Measurements from ENCODE around the gene SLC35E3.
"Not testable (repeated sequence)": the region's sequence is repeated elsewhere in the genome, so short reads cannot be mapped to it uniquely, and the experiment has no call there.

Gene SLC35E3

GRCh38 chr12:68798882-68799234 lies 52.9 kb downstream of the SLC35E3 start:
- FAIRE-seq, result no peak

DNA sequence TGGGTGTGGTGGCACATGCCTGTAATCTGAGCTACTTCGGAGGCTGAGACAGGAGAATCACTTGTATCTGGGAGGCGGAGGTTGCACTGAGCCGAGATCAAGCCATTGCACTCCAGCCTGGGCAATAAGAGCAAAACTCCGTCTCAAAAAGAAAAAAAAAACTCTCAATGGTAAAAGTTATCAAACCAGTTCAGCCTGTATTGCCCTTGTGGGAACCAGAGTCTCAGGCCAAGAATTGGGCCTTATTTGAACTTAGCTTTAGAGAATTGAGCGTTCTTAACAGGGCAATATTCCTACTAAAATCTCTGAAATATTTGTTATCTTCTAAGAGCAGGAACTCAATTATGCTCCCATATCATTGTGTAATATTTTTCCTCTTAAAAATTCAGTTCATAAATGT lies 54.3 kb downstream of the SLC35E3 start:
- no peak for FAIRE-seq

DNA sequence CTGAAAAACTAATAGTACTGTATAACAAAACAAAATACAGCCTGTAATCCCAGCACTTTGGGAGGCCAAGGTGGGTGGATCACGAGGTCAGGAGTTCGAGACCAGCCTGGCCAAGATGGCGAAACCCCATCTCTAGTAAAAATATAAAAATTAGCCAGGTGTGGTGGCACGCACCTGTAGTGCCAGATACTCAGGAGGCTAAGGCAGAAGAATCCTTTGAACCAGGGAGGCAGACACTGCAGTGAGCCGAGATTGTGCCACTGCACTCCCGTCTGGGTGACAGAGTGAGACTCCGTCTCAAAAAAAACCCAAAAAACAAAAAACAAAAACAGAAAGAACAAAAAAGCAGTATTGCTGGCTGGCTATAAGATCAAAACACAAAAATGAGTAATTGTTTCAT lies 55.1 kb downstream of the SLC35E3 start:
- not testable (repeated sequence) for FAIRE-seq

- FAIRE-seq, result not testable (repeated sequence)
These were observed 56.4 kb downstream of the SLC35E3 start for GRCh38 chr12:68802372-68802745.

DNA sequence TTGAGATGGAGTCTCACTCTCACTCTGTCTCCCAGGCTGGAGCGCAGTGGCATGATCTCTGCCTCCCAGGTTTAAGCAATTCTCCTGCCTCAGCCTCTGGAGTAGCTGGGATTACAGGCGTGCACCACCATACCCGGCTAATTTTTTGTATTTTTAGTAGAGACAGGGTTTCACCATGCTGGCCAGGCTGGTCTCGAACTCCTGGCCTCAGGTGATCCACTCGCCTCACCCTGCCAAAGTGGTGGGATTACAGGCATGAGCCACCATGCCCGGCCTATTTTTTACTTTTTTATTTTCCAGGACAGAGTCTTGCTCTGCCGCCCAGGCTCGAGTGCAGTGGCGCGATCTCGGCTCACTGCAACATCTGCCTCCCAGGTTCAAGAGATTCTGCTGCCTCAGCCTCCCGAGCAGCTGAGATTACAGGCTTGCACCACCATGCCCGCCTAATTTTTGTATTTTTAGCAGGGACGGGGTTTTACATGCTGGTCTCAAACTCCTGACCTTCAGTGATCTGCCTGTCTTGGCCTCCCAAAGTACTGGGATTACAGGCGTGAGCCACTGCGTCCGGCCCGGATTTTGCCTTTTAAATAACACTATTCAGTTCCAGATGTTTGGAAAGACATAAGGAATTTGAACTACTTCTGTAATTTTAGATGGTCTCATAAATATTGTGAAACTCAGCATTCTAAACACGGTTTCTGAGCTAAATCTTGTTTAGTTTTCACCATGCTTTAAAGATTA lies 57.1 kb downstream of the SLC35E3 start:
- not testable (repeated sequence) for FAIRE-seq

DNA sequence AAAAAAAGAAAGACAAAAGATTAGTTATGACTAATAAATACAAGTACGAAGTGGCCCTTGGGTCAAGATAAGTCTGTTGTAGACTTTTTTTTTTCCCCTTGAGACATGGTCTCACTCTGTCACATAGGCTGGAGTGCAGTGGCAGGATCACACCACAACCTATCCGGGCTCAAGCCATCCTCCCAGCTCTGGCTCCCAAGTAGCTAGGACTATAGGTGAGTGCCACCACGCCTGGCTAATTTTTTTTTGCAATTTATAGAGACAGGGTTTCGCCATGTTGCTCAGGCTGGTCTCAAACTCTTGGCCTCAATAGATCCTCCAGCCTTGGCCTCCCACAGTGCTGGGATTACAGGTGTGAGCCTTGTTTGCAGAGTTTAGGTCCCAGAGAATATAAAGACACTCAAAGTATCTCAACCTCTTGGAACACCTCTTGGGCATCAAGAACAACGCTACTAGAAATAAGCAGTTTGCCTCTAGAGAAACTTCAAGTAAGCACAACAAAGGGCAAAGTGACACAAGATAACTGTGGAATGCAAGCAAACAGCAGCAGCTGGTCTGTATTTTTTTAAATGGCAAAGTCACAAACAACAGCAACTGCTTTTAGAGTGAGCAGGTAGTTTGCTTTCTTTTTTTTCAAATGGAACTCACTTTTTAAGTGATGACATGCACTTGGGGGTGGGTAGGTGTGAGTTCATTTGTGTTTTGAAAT lies 58.1 kb downstream of the SLC35E3 start:
- FAIRE-seq, result no peak

DNA sequence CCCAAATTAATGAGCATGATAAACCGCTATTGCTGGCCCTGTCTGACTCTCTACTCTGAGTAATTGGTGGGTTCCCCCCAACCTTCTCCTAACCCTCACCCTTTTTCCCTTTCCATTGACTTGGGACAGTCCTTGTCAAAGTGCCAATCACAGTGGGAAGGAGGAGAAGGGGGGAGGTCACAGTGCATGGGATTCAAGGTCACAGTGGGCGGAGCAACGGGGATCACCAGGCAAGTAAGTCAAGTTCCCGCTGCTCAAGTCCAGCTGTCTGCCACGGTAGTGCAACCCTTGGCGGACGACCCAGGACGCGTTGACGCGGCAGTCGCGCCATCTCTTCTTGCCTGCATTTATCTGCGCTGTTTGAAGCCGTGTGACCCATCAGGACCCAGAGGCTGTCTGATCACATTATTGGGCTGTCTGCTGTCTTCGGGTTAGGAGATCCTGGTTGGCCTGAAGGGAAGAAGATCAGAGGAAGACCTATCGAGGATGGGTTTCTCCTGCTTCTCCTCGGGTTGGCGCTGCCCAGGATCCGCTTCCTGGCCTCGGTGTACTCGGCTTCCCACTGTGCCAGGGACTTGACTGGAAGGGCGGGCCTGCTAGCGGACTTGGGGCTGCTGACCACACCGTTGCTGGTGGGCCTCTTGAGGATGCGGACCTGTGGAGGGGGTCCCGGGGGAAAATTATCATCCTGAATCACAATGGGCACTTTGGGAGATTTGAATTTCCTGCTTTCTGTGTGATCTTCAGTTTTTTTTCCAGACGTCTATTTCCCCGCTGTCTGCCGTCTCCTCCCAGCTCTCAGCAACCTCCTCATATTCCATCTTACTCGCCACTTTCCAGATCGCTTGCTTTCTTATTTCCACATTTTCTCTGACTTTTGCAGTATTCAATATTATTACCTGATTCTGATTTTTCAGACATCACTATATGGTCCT lies 58.9 kb downstream of the SLC35E3 start:
- FAIRE-seq, result no peak

DNA sequence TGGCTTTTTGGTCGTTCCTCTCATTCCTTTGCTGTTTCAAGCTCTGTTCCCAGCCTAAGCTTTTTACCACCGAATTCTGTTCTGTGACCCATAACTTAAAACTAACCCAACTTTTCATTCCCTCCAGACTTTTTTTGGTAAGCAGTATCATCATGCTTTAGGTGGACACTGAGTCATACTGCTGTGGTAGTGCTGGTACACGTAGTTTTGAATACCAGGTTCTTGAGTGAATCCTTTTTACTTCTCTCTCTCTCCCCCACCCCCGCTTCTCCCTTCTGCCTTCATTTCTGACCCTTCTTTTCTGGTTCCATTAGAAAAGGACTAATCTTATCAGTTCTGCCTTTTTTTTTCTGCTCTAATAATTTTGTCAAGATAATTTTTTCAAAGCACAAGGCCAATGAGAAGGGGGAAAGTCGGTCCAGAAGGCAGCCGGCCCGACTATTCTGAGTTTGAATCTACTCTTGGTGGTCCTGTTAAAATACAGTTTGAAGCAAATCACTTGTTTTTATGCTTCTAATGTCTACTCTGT lies 59.7 kb downstream of the SLC35E3 start:
- FAIRE-seq, result no peak

GRCh38 chr12:68806488-68807237 lies 60.7 kb downstream of the SLC35E3 start:
- FAIRE-seq, result no peak

DNA sequence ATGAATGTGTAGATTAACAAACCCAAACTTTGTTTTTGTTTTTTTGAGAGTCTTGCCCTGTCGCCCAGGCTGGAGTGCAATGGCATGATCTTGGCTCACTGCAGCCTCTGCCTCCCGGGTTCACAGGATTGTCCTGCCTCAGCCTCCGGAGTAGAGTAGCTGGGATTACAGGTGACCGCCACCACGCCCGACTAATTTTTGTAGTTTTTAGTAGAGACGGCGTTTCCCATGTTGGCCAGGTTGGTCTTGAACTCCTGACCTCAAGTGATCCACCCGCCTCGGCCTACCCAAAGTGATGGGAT lies 61.2 kb downstream of the SLC35E3 start:
- FAIRE-seq, result not testable (repeated sequence)

GRCh38 chr12:68807576-68808387 lies 61.8 kb downstream of the SLC35E3 start, which contains the start of gene MDM2:
Gene MDM2, plus strand, starts transcription at chr12:68808177. Its CDS starts 301 bp downstream, at chr12:68808478.
- no peak for FAIRE-seq

GRCh38 chr12:68808388-68809189 lies 62.6 kb downstream of the SLC35E3 start:
- no peak for FAIRE-seq

DNA sequence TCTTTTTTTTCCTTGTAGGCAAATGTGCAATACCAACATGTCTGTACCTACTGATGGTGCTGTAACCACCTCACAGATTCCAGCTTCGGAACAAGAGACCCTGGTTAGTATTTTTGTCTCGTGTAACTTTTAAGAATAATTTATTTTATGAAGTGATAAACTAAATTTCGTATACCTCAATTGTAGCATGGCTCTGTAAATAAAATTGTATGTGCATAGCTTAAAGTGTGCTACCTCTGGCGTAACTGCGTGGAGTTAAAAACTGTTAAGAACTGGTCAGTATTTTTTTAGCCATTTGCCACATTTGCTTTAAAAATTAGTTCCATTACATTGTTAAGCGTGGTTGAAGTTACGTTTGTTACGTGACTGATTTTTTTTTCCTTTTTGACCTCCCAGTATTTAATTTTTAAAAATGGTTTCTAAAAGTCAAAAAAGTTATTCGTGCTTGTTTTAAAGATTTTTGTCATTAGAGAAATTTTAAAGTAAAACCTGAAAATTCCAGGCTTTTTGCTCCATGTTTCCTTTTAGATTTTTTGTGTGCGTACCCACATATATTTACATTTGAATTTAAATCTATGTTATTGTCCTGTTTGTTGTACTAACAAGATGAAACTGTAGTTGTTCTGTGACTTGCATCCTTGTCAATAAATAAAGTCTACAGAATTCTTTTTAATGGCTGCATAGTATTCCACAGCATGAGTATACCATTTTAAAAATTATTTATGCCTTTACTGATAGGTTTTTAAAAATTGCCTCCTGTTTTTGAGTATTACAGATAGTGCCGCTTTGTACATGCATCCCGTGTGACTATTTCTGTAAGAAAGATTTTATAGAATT lies 63.4 kb downstream of the SLC35E3 start:
- no peak for FAIRE-seq

DNA sequence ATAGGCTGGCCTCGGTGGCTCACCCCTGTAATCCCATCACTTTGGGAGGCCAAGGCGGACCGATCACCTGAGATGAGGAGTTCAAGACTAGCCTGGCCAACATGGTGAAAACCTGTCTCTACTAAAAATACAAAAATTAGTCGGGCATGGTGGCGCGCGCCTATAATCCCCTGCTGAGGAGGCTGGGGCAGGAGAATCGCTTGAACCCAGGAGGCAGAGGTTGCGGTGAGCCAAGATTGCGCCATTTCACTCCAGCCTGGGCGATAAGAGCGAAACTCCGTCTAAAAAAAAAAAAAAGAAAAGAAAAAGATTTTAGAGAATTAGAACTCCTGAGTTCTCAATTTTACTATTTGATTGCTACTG lies 64.0 kb downstream of the SLC35E3 start:
- FAIRE-seq, result not testable (repeated sequence)

DNA sequence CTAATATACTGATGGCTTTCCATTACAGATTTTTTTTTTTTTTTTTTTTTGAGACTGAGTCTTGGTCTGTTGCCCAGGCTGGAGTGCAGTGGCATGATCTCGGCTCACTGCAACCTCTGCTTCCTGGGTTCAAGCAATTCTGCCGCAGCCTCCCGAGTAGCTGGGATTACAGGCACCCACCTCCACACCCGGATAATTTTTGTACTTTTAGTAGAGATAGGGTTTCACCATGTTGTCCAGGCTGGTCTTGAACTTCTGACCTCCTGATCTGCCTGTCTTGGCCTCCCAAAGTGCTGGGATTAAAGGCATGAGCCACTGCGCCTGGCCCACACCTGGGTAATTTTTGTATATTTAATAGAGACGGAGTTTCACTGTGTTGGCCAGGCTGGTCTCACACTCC lies 65.6 kb downstream of the SLC35E3 start:
- not testable (repeated sequence) for FAIRE-seq

GRCh38 chr12:68812553-68813241 lies 66.7 kb downstream of the SLC35E3 start:
- no peak for FAIRE-seq

GRCh38 chr12:68813242-68813593 lies 67.2 kb downstream of the SLC35E3 start:
- no peak for FAIRE-seq

- no peak for FAIRE-seq
These were observed 68.7 kb downstream of the SLC35E3 start for GRCh38 chr12:68814490-68815231.

Measured in islet of Langerhans (tissue), 1 donor.